ENCODE results near the gene COL4A2. TPM values are rescaled to one million over a fixed set of nuclear protein-coding genes. Genes with fewer than 3 reads are reported as not detected.

The COL4A2 gene
- total and polyA plus RNA-seq, 2 donors (not counting 1 experiment from before 2014, with no cell fraction given): 0.17 TPM; not detected in 1

DNA sequence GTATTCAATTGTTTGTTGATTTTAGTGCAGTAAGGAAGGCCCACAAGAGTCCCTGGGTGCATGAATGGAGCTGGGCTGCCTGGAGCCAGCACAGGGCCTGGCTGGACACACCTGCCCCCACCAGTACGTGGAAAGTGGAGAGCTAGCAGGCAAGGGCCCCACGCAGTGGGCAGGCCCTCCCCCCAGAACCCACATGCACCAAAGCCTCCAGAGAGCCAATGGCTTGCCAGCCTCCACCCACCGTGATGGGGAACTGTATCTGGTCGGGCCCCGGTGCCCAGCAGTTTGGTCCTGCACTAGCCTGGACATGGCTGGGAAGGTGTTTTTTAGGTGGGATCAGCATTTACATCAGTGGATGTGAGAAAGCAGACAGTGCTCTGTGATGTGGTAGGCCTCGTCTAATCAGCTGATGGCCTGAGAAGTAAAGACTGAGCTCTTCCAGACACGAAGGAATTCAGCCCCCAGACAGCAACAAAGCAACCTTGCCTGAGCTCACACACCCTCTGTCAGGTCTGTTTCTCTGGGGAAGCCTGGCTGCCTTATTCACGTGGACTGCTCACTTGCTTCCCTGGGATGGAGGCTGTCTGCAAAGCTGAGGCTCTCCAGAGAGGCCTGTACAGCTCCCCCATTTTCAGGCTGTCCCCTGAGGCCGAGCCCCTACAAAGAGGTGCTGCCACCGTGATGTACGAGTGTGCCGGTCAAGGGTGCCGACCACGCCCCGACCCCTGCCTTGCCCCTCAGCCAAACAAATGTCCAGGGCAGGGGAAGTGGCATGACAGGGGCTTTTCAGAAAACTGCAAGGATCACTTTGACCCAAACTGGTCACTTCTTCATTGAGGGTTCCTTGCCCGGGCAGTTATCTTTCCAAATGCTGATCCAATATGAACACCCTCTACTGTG, 226.9 kb downstream of the COL4A2 start:
- Histone ChIP-seq H3K9ac (ENCODE audit: low read length) (no peak overlapping the region), H2AFZ (ENCODE audit: insufficient read depth, low read depth, low read length, poor library complexity, severe bottlenecking) (no peak overlapping the region), H3K36me3 (replicated peaks in 1 of 2; ENCODE audit: control extremely low read depth in 1 of 2, control insufficient read depth in 1 of 2, extremely low read depth in 1 of 2, insufficient read depth in 2 of 2, low read length in 1 of 2) (no peaks in the 10 kb centered on the region), H4K20me1 (ENCODE audit: control insufficient read depth, insufficient read depth, low read length, poor library complexity, severe bottlenecking) (no peaks in the 10 kb centered on the region), H3K4me3 (ENCODE audit: control extremely low read depth in 1 of 5, extremely low read depth in 1 of 5, insufficient read depth in 1 of 5, low read depth in 2 of 5, low read length in 4 of 5) (no peak overlapping the region), H3K9me3 (ENCODE audit: control extremely low read depth in 1 of 3, control insufficient read depth in 2 of 3, insufficient read depth in 1 of 3, low read length in 2 of 3) (peaks cover 0 to 6% (median 0%) of the 10 kb centered on the region in 3 donors), H3K27ac (ENCODE audit: low read length in 2 of 2) (no peak overlapping the region), H3K4me2 (replicated peaks; ENCODE audit: low read depth, low read length, poor library complexity, severe bottlenecking) (no peak overlapping the region), H3K27me3 (replicated peaks in 1 of 4; ENCODE audit: control extremely low read depth in 1 of 4, control insufficient read depth in 3 of 4, insufficient read depth in 4 of 4, low read length in 3 of 4) (no peaks in the 10 kb centered on the region), H3K79me2 (ENCODE audit: control insufficient read depth, insufficient read depth, low read length) (no peaks in the 10 kb centered on the region), H3K4me1 (ENCODE audit: control insufficient read depth in 2 of 2, insufficient read depth in 2 of 2, low read length in 2 of 2) (peaks cover 18 to 22% of the 10 kb centered on the region in 2 donors)
- WGBS (ENCODE audit: insufficient coverage): 90% methylated on average over 14 of the region's 16 CpGs
- Mint-ChIP-seq H3K27me3 (no peaks in the 10 kb centered on the region), H3K27ac (no peak overlapping the region), H3K4me3 (no peak overlapping the region), H3K4me1 (peaks cover 31% of the 10 kb centered on the region), H3K9me3 (ENCODE audit: insufficient read depth) (no peaks in the 10 kb centered on the region)
- TF ChIP-seq EZH2 (IDR thresholded peaks at IDR 0.05; ENCODE audit: borderline replicate concordance, insufficient read depth, low read depth, low read length, poor library complexity, severe bottlenecking): no peak
- TF ChIP-seq, protein P1, sequence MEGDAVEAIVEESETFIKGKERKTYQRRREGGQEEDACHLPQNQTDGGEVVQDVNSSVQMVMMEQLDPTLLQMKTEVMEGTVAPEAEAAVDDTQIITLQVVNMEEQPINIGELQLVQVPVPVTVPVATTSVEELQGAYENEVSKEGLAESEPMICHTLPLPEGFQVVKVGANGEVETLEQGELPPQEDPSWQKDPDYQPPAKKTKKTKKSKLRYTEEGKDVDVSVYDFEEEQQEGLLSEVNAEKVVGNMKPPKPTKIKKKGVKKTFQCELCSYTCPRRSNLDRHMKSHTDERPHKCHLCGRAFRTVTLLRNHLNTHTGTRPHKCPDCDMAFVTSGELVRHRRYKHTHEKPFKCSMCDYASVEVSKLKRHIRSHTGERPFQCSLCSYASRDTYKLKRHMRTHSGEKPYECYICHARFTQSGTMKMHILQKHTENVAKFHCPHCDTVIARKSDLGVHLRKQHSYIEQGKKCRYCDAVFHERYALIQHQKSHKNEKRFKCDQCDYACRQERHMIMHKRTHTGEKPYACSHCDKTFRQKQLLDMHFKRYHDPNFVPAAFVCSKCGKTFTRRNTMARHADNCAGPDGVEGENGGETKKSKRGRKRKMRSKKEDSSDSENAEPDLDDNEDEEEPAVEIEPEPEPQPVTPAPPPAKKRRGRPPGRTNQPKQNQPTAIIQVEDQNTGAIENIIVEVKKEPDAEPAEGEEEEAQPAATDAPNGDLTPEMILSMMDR (IDR thresholded peaks at IDR 0.05): no peak
- intact Hi-C loops (cut with micrococcal nuclease): no loop called here
- ChIA-PET CTCF (interaction anchor here (1.0 kb wide), 1 partner anchor 62 kb away, joined by 3 read pairs; no protein-coding TSS in a partner anchor), POLR2A (no interaction called here)
- DNase-seq: no peak
- no peak for ATAC-seq (ENCODE audit: low read depth)

DNA sequence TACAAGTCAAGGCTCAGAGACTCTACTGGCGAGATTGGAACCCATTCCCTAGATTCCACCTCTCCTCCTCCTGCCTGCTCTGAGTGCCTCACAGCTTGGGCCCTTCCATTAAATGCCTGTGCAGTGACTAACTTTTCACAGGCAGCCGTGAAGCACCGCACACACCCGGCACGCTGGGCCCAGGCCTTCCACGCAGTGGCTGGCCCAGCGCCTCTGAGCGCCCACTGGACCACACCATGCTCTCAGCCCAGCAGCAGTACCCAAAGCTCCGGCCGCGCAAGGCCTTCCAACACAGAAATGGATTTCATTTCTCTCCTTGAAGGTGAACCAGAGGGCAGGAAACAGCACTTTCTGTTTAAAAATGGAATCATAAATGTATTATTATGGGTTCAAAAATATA, 228.4 kb downstream of the COL4A2 start:
- no peaks in the 10 kb centered on the region for H3K9me3 Mint-ChIP-seq (ENCODE audit: insufficient read depth)
- 96% methylated on average over 8 of the region's 11 CpGs for WGBS (ENCODE audit: insufficient coverage)
- POLR2A ChIA-PET: no interaction called here

More for the DNA sequence above, 228.4 kb downstream of the COL4A2 start:
- no peak overlapping the region for H3K27ac Mint-ChIP-seq
- Histone ChIP-seq H3K27ac (ENCODE audit: low read length in 2 of 2) (no peak overlapping the region), H3K36me3 (replicated peaks in 1 of 2; ENCODE audit: control extremely low read depth in 1 of 2, control insufficient read depth in 1 of 2, extremely low read depth in 1 of 2, insufficient read depth in 2 of 2, low read length in 1 of 2) (no peaks in the 10 kb centered on the region), H3K4me3 (ENCODE audit: control extremely low read depth in 1 of 5, extremely low read depth in 1 of 5, insufficient read depth in 1 of 5, low read depth in 2 of 5, low read length in 4 of 5) (no peak overlapping the region), H3K4me2 (replicated peaks; ENCODE audit: low read depth, low read length, poor library complexity, severe bottlenecking) (no peak overlapping the region), H3K4me1 (ENCODE audit: control insufficient read depth in 2 of 2, insufficient read depth in 2 of 2, low read length in 2 of 2) (peaks cover 18 to 22% of the 10 kb centered on the region in 2 donors), H3K9ac (ENCODE audit: low read length) (no peak overlapping the region), H4K20me1 (ENCODE audit: control insufficient read depth, insufficient read depth, low read length, poor library complexity, severe bottlenecking) (no peaks in the 10 kb centered on the region), H3K27me3 (replicated peaks in 1 of 4; ENCODE audit: control extremely low read depth in 1 of 4, control insufficient read depth in 3 of 4, insufficient read depth in 4 of 4, low read length in 3 of 4) (no peaks in the 10 kb centered on the region), H3K79me2 (ENCODE audit: control insufficient read depth, insufficient read depth, low read length) (no peaks in the 10 kb centered on the region), H3K9me3 (ENCODE audit: control extremely low read depth in 1 of 3, control insufficient read depth in 2 of 3, insufficient read depth in 1 of 3, low read length in 2 of 3) (peaks cover 0 to 6% (median 0%) of the 10 kb centered on the region in 3 donors), H2AFZ (ENCODE audit: insufficient read depth, low read depth, low read length, poor library complexity, severe bottlenecking) (no peak overlapping the region)
- DNase-seq (no peak), ATAC-seq (ENCODE audit: low read depth) (no peak)
- CTCF ChIA-PET: interaction anchor here (1.2 kb wide), 1 partner anchor 34 kb away, joined by 3 read pairs; no protein-coding TSS in a partner anchor
- TF ChIP-seq, protein P1 (IDR thresholded peaks at IDR 0.05): no peak
- no peak for TF ChIP-seq EZH2 (IDR thresholded peaks at IDR 0.05; ENCODE audit: borderline replicate concordance, insufficient read depth, low read depth, low read length, poor library complexity, severe bottlenecking)
- H3K27me3 Mint-ChIP-seq: no peaks in the 10 kb centered on the region
- H3K4me3 Mint-ChIP-seq: no peak overlapping the region
- H3K4me1 Mint-ChIP-seq: peaks cover 34% of the 10 kb centered on the region
- intact Hi-C loops (cut with micrococcal nuclease): no loop called here

All from B cell (primary cell).